ENCODE measurements around the gene PGAP2.

DNA sequence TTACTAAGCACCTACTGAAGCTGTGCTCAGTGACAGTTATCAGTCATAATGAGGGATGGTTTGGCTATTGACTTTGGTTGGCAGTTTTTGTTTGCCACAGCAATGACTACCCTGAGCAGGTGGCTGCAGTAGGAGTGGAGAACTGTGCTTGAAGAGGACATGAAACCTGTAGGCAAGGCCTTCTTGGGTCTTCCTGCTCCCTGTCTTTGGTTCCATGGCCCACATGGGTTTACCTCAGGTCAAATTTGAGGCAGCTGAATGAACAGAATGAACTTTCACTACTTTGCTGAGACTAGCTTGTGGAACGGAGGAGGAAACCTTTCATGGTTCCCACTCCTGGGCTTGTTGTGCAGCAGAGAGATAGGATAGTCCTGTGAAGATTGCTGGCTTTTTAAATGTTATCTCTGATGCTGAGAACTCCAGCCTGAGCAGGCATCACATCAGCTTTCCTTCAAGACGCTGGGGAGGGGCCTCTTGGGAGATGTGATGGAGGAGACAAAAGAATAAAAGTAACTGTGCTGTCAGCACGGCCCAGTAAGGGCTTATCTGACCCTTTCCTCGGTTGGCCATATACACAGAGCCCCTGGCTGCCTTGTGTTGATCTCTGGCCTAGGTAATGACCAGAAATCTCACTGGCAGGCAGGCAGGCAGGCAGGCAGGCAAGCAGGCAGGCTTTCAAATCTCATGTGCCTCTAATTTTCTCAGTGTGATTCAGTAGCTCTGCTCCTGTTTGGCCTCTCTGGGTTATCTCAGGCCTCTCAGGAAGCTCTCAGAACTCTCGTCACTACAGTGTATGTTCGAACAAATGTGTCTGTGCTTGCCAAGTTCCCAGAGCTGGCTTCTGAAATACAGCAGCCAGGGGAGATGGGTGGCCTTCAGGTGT lies 59.1 kb downstream of the PGAP2 start:
- TF ChIP-seq, protein P1, sequence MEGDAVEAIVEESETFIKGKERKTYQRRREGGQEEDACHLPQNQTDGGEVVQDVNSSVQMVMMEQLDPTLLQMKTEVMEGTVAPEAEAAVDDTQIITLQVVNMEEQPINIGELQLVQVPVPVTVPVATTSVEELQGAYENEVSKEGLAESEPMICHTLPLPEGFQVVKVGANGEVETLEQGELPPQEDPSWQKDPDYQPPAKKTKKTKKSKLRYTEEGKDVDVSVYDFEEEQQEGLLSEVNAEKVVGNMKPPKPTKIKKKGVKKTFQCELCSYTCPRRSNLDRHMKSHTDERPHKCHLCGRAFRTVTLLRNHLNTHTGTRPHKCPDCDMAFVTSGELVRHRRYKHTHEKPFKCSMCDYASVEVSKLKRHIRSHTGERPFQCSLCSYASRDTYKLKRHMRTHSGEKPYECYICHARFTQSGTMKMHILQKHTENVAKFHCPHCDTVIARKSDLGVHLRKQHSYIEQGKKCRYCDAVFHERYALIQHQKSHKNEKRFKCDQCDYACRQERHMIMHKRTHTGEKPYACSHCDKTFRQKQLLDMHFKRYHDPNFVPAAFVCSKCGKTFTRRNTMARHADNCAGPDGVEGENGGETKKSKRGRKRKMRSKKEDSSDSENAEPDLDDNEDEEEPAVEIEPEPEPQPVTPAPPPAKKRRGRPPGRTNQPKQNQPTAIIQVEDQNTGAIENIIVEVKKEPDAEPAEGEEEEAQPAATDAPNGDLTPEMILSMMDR (tag by site-specific recombination; IDR thresholded peaks at IDR 0.05) = no peak
- TF ChIP-seq ZNF623 (tag by site-specific recombination; IDR thresholded peaks at IDR 0.05) (no peak), ZBTB11 (tag by site-specific recombination; conservative IDR thresholded peaks at IDR 0.05; ENCODE audit: low read depth) (no peak), ZNF561 (tag by site-specific recombination; IDR thresholded peaks at IDR 0.05; ENCODE audit: borderline replicate concordance) (no peak), ZBTB44 (tag by site-specific recombination; IDR thresholded peaks at IDR 0.05) (no peak), WT1 (tag by site-specific recombination; IDR thresholded peaks at IDR 0.05) (no peak), ZNF335 (tag by site-specific recombination; conservative IDR thresholded peaks at IDR 0.05) (no peak; the same call in none of the 2 replicates), ZNF423 (tag by site-specific recombination; IDR thresholded peaks at IDR 0.05) (no peak), HOXA7 (CRISPR knock-in tag; IDR thresholded peaks at IDR 0.05; ENCODE audit: borderline replicate concordance) (no peak), ZFP41 (tag by site-specific recombination; IDR thresholded peaks at IDR 0.05; ENCODE audit: borderline replicate concordance) (no peak), ZNF76 (tag by site-specific recombination; IDR thresholded peaks at IDR 0.05; ENCODE audit: borderline replicate concordance, low read depth) (no peak), ZBTB20 (tag by site-specific recombination; IDR thresholded peaks at IDR 0.05) (0 out of 2 replicates have a peak, but pooled peaks have one; percentile 18), REST (tag by site-specific recombination; IDR thresholded peaks at IDR 0.05) (no peak)
